Measurements from ENCODE around the gene CMAS.

GRCh38 chr12:22066310-22066709 lies 20.3 kb downstream of the CMAS start:
- TF ChIP-seq, protein P1, sequence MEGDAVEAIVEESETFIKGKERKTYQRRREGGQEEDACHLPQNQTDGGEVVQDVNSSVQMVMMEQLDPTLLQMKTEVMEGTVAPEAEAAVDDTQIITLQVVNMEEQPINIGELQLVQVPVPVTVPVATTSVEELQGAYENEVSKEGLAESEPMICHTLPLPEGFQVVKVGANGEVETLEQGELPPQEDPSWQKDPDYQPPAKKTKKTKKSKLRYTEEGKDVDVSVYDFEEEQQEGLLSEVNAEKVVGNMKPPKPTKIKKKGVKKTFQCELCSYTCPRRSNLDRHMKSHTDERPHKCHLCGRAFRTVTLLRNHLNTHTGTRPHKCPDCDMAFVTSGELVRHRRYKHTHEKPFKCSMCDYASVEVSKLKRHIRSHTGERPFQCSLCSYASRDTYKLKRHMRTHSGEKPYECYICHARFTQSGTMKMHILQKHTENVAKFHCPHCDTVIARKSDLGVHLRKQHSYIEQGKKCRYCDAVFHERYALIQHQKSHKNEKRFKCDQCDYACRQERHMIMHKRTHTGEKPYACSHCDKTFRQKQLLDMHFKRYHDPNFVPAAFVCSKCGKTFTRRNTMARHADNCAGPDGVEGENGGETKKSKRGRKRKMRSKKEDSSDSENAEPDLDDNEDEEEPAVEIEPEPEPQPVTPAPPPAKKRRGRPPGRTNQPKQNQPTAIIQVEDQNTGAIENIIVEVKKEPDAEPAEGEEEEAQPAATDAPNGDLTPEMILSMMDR (IDR thresholded peaks at IDR 0.05; ENCODE audit: insufficient read depth, low read depth, low read length): no peak
- no peak for TF ChIP-seq EZH2 (IDR thresholded peaks at IDR 0.05; ENCODE audit: insufficient read depth, low read length)

All from astrocyte (in vitro differentiated cells and primary cell).